Endothelial cell of umbilical vein (primary cell): ENCODE data around the gene EXD3. TPM values are rescaled to one million over a fixed set of nuclear protein-coding genes. Genes with fewer than 3 reads are reported as not detected.

Experiments used
- BruUV-seq: library from RNA; stranded (reverse); fragments of 400-500 nt; replicated peaks from 2 replicates; lab custom pipeline; 2021; lab: Mats Ljungman, UMichigan
- CTCF ChIA-PET: fragments of 300-600, 350-600 bp; sonication (Branson Sonifier 250); formaldehyde crosslinking; loops from one replicate; lab custom pipeline; 2021; ENCODE audit warnings: antibody characterized with exemption, inconsistent platforms; lab: Charles Lee
- POLR2A ChIA-PET: fragments of 300-600, 350-600 bp; sonication (Branson Sonifier 250); formaldehyde crosslinking; loops from one replicate; lab custom pipeline; 2021; ENCODE audit warnings: antibody characterized with exemption, inconsistent platforms; lab: Charles Lee
- DNase-seq: peaks from one replicate; pipeline ENCODE4 v3.0.0-alpha.2; 2011; ENCODE audit warnings: low read depth, low spot score
- FAIRE-seq: peaks from 2 replicates; lab custom pipeline; 2011; peaks lifted over from hg19 to GRCh38; lab: Jason Lieb, UNC
- H2AFZ ChIP-seq: 2 replicates; pipeline ENCODE4 v1.6.0; 2012; ENCODE audit warnings: low read depth, low read length, control low read depth, inconsistent platforms
- H3K27ac ChIP-seq: 2 replicates; pipeline ENCODE4 v1.5.1; 2011; ENCODE audit warnings: low read depth, mild to moderate bottlenecking, control low read depth, low read length, moderate library complexity; ENCODE audit not compliant: insufficient read depth
- H3K27me3 ChIP-seq, 2 experiments: 2 replicates each; pipeline versions ENCODE4 v1.6.0 to v1.6.1; 2011; ENCODE audit warnings: low read length in 2 of 2, mixed read lengths in 1 of 2; ENCODE audit not compliant: control insufficient read depth in 2 of 2, insufficient read depth in 2 of 2
- H3K36me3 ChIP-seq, 2 experiments: 2 replicates in 1 of 2; 3 replicates in 1 of 2; pipeline ENCODE4 v1.5.1; 2011; ENCODE audit warnings: low read length in 2 of 2, mild to moderate bottlenecking in 1 of 2, moderate library complexity in 1 of 2; ENCODE audit not compliant: control insufficient read depth in 2 of 2, insufficient read depth in 2 of 2; ENCODE audit errors: extremely low read depth in 1 of 2
- H3K4me1 ChIP-seq: 3 replicates; pipeline ENCODE4 v1.5.1; 2011; ENCODE audit warnings: mild to moderate bottlenecking, low read length; ENCODE audit not compliant: control insufficient read depth, insufficient read depth; ENCODE audit errors: extremely low read depth
- H3K4me2 ChIP-seq: 2 replicates; pipeline ENCODE4 v1.6.1; 2011; ENCODE audit warnings: low read length, control low read depth, mixed read lengths; ENCODE audit not compliant: insufficient read depth
- H3K4me3 ChIP-seq, 3 experiments: fragments of 200-600 bp in 1 of 3; sonication (generic), shearing (Covaris generic) in 1 of 3; replicated peaks in 1 of 3; 2 replicates each; pipeline ENCODE4 v1.5.1; 2011 to 2016; ENCODE audit warnings: control low read depth in 3 of 3, low read length in 3 of 3, mild to moderate bottlenecking in 2 of 3, inconsistent platforms in 1 of 3, low read depth in 1 of 3, moderate library complexity in 1 of 3; ENCODE audit not compliant: insufficient read depth in 1 of 3
- H3K79me2 ChIP-seq: 2 replicates; pipeline ENCODE4 v1.6.0; 2012; ENCODE audit warnings: low read length, inconsistent platforms; ENCODE audit not compliant: control insufficient read depth, insufficient read depth
- H3K9ac ChIP-seq: replicated peaks from 2 replicates; pipeline ENCODE3; 2011; ENCODE audit warnings: low read length, control low read depth; ENCODE audit not compliant: insufficient read depth; ENCODE audit errors: extremely low read depth
- H3K9me1 ChIP-seq: replicated peaks from 3 replicates; pipeline ENCODE4 v1.6.0; 2011; ENCODE audit warnings: mild to moderate bottlenecking, low read length; ENCODE audit not compliant: control insufficient read depth, insufficient read depth; ENCODE audit errors: extremely low read depth
- H3K9me3 ChIP-seq: replicated peaks from 2 replicates; pipeline ENCODE4 v1.5.1; 2012; ENCODE audit warnings: low read length, inconsistent platforms; ENCODE audit not compliant: control insufficient read depth, insufficient read depth
- H4K20me1 ChIP-seq: replicated peaks from 2 replicates; pipeline ENCODE3; 2011; ENCODE audit warnings: mild to moderate bottlenecking, low read length; ENCODE audit not compliant: control insufficient read depth, insufficient read depth; ENCODE audit errors: extremely low read depth
- EZH2 ChIP-seq: IDR thresholded peaks from 2 replicates; pipeline ENCODE4 v1.6.1; 2012; ENCODE audit warnings: borderline replicate concordance, low read depth, mild to moderate bottlenecking, moderate library complexity, low read length, inconsistent platforms; ENCODE audit not compliant: severe bottlenecking
- FOS ChIP-seq: IDR thresholded peaks from 2 replicates; pipeline ENCODE4 v1.6.1; 2011; ENCODE audit warnings: mild to moderate bottlenecking, low read length, moderate library complexity, borderline replicate concordance; ENCODE audit not compliant: insufficient read depth
- GATA2 ChIP-seq: IDR thresholded peaks from 2 replicates; pipeline ENCODE4 v1.7.0; 2011; ENCODE audit warnings: low read depth, mild to moderate bottlenecking, moderate library complexity, mixed read lengths, low read length; ENCODE audit not compliant: insufficient read length, insufficient read depth
- JUN ChIP-seq: IDR thresholded peaks from 2 replicates; pipeline ENCODE4 v1.6.1; 2011; ENCODE audit warnings: borderline replicate concordance, low read depth; ENCODE audit not compliant: insufficient read length, insufficient read depth
- MYC ChIP-seq: IDR thresholded peaks from one replicate; pipeline ENCODE4 v1.6.1; 2011; ENCODE audit warnings: mild to moderate bottlenecking, low read depth, low read length
- POLR2A ChIP-seq: IDR thresholded peaks from 2 replicates; pipeline ENCODE4 v1.6.1; 2012; ENCODE audit warnings: low read depth, mild to moderate bottlenecking, control low read depth, low read length
- POLR2AphosphoS5 ChIP-seq: IDR thresholded peaks from 2 replicates; pipeline ENCODE4 v1.6.1; 2012; ENCODE audit warnings: low read depth, mild to moderate bottlenecking, control low read depth, low read length, moderate library complexity; ENCODE audit not compliant: insufficient read depth
- dilution Hi-C: fragments of 300-500 bp; cut with MboI; formaldehyde crosslinking; loops from one replicate; pipeline ENCODE4 v1.15.0; 2019; ENCODE audit warnings: low sequenced_read_pairs; ENCODE audit not compliant: extremely low pct_ligation_motif_present
- intact Hi-C: fragments of 100-400 bp; cut with micrococcal nuclease; formaldehyde crosslinking; loops from one replicate; pipeline ENCODE4 v1.10.0; 2022
- polyA plus RNA-seq, 4 experiments: library from polyadenylated mRNA; depleted of rRNA in 3 of 4; stranded (reverse) in 3 of 4; unstranded in 1 of 4; fragments of >200 nt; gene quantifications; 2 replicates each; pipeline versions ENCODE4 v1.2.1 to v1.2.3, GENCODE V29; 2011 to 2012; ENCODE audit warnings: missing spikeins in 1 of 4
- total RNA-seq: library from RNA; stranded (reverse); gene quantifications from 2 replicates; pipeline ENCODE4 v1.2.3, GENCODE V29; 2021
- TF ChIP-seq, protein P1 (sequence below), 2 donors: IDR thresholded peaks; 1 replicate in 1 of 2; 2 replicates in 1 of 2; pipeline ENCODE4 v1.5.1; 2011; ENCODE audit warnings: low read length in 2 of 2, mild to moderate bottlenecking in 2 of 2, moderate library complexity in 2 of 2, control low read depth in 1 of 2, inconsistent platforms in 1 of 2, low read depth in 1 of 2; ENCODE audit not compliant: insufficient read depth in 1 of 2; ENCODE audit errors: extremely low read depth in 1 of 2
- TF ChIP-seq, protein P2 (sequence below): IDR thresholded peaks from 2 replicates; pipeline ENCODE4 v1.6.1; 2011; ENCODE audit not compliant: insufficient read depth, insufficient read length

EXD3 gene
- total and polyA plus RNA-seq, 2 donors (not counting 3 experiments of a cell fraction or from before 2014, with no cell fraction given) = 17.7 to 30.3 TPM

DNA sequence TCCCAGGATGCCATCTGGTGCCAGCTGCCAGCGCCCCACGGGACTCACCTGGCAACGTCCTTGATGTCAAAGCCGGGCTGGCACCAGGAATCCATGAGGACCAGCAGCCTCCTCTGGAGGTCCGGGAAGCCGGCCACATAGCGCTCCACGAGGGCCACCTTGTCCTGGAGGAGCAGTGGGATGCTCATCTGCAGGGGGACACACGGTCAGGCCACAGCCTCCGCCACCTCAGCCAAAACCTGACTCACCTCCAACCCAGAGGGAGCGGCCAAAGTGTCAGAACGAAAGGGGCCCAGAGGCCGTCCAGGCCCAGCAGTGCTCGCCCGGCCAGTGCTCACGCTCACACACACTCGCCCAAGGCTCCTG lies 56.5 kb downstream of the EXD3 start:
- no peak overlapping the region for H3K9ac ChIP-seq
- dilution Hi-C loops (no loop called here), intact Hi-C loops (no loop called here)
- no peak for TF ChIP-seq GATA2
- TF ChIP-seq MYC = no peak
- no peak for TF ChIP-seq POLR2A
- no peak for TF ChIP-seq FOS
- TF ChIP-seq POLR2AphosphoS5 = no peak
- TF ChIP-seq, protein P1, sequence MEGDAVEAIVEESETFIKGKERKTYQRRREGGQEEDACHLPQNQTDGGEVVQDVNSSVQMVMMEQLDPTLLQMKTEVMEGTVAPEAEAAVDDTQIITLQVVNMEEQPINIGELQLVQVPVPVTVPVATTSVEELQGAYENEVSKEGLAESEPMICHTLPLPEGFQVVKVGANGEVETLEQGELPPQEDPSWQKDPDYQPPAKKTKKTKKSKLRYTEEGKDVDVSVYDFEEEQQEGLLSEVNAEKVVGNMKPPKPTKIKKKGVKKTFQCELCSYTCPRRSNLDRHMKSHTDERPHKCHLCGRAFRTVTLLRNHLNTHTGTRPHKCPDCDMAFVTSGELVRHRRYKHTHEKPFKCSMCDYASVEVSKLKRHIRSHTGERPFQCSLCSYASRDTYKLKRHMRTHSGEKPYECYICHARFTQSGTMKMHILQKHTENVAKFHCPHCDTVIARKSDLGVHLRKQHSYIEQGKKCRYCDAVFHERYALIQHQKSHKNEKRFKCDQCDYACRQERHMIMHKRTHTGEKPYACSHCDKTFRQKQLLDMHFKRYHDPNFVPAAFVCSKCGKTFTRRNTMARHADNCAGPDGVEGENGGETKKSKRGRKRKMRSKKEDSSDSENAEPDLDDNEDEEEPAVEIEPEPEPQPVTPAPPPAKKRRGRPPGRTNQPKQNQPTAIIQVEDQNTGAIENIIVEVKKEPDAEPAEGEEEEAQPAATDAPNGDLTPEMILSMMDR (IDR thresholded peaks at IDR 0.05; ENCODE audit: extremely low read depth in 1 of 2, insufficient read depth in 1 of 2, low read depth in 1 of 2, low read length in 2 of 2) = no peak
- no peak for TF ChIP-seq EZH2
- TF ChIP-seq JUN = no peak
- TF ChIP-seq, protein P2, sequence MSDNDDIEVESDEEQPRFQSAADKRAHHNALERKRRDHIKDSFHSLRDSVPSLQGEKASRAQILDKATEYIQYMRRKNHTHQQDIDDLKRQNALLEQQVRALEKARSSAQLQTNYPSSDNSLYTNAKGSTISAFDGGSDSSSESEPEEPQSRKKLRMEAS = no peak
- H3K4me3 ChIP-seq = no peak overlapping the region
- no peaks in the 10 kb centered on the region for H3K4me1 ChIP-seq
- H3K79me2 ChIP-seq = no peaks in the 10 kb centered on the region
- CTCF ChIA-PET = no interaction called here
- no peak overlapping the region for H3K27ac ChIP-seq
- no peak overlapping the region for H2AFZ ChIP-seq
- H3K27me3 ChIP-seq = no peaks in the 10 kb centered on the region
- H4K20me1 ChIP-seq = no peaks in the 10 kb centered on the region
- H3K9me3 ChIP-seq = no peaks in the 10 kb centered on the region
- H3K9me1 ChIP-seq = no peaks in the 10 kb centered on the region
- FAIRE-seq = no peak
- POLR2A ChIA-PET = no interaction called here
- no peak overlapping the region for H3K4me2 ChIP-seq
- BruUV-seq = no TSS peak
- DNase-seq = no peak
- H3K36me3 ChIP-seq = no peaks in the 10 kb centered on the region
